Spleen (tissue), 7 donors: Measurements from ENCODE around the gene KCTD20.

Source experiments
- CTCF ChIP-seq, 11 experiments: fragments of 200-600 bp in 7 of 11; fragments of 450-650 bp in 4 of 11; sonication (generic) in 4 of 11; IDR thresholded peaks in 8 of 11; conservative IDR thresholded peaks in 3 of 11; 1 replicate in 7 of 11; 2 replicates in 4 of 11; pipeline versions ENCODE4 v1.4.0 to v1.8.0; 2016 to 2021; ENCODE audit warnings: antibody characterized with exemption in 11 of 11, inconsistent platforms in 4 of 11, mild to moderate bottlenecking in 1 of 11
- POLR2A ChIP-seq, 3 donors: fragments of 450-650 bp; IDR thresholded peaks; one replicate each; pipeline ENCODE4 v1.5.1; 2017; ENCODE audit warnings: antibody characterized with exemption in 3 of 3, mild to moderate bottlenecking in 1 of 3
- donor health status: DM: no; HTN: no; CAD: no; lungs with moderate emphysema.
- donor health status: DM: no; HTN: no; CAD: no.
- donor health status: DM: no; HTN: no; CAD: no.

- TF ChIP-seq POLR2A (IDR thresholded peaks at IDR 0.05) (no peak), CTCF (IDR thresholded peaks at IDR 0.05 in 8 of 11, conservative IDR thresholded peaks at IDR 0.05 in 3 of 11) (no peak)
Observed at GRCh38 chr6:36524871-36525270, 82.1 kb downstream of the KCTD20 start.
